ENCODE measurements around the gene NUAK2.

NUAK2 gene

GRCh38 chr1:205268846-205269680, 52.5 kb downstream of the NUAK2 start:
- Mint-ChIP-seq H3K9me3 (no peaks in the 10 kb centered on the region), H3K36me3 (ENCODE audit: low read depth) (peaks cover 12% of the 10 kb centered on the region), H3K4me1 (ENCODE audit: low read depth) (peaks cover 7% of the 10 kb centered on the region), H3K27ac (no peak overlapping the region), H3K4me3 (no peak overlapping the region), H3K27me3 (no peaks in the 10 kb centered on the region)

GRCh38 chr1:205267306-205267902, 54.1 kb downstream of the NUAK2 start:
- H3K4me1 Mint-ChIP-seq (ENCODE audit: low read depth): peaks cover 10% of the 10 kb centered on the region
- H3K27me3 Mint-ChIP-seq: peaks cover 3% of the 10 kb centered on the region
- H3K4me3 Mint-ChIP-seq: no peak overlapping the region
- no peak overlapping the region for H3K27ac Mint-ChIP-seq
- H3K36me3 Mint-ChIP-seq (ENCODE audit: low read depth): peaks cover 12% of the 10 kb centered on the region
- H3K9me3 Mint-ChIP-seq: no peaks in the 10 kb centered on the region

- H3K27me3 Mint-ChIP-seq: peaks cover 3% of the 10 kb centered on the region
- H3K36me3 Mint-ChIP-seq (ENCODE audit: low read depth): peaks cover 7% of the 10 kb centered on the region
- H3K4me1 Mint-ChIP-seq (ENCODE audit: low read depth): peaks cover 16% of the 10 kb centered on the region
- H3K4me3 Mint-ChIP-seq: no peak overlapping the region
- H3K27ac Mint-ChIP-seq: no peak overlapping the region
- H3K9me3 Mint-ChIP-seq: no peaks in the 10 kb centered on the region
These were observed 54.8 kb downstream of the NUAK2 start for GRCh38 chr1:205266611-205267305.

GRCh38 chr1:205263580-205264190, 57.9 kb downstream of the NUAK2 start:
- Mint-ChIP-seq H3K4me3 (no peak overlapping the region), H3K27ac (no peak overlapping the region), H3K27me3 (peaks cover 3% of the 10 kb centered on the region), H3K9me3 (no peaks in the 10 kb centered on the region), H3K4me1 (ENCODE audit: low read depth) (peaks cover 23% of the 10 kb centered on the region), H3K36me3 (ENCODE audit: low read depth) (no peaks in the 10 kb centered on the region)

- H3K9me3 Mint-ChIP-seq: no peaks in the 10 kb centered on the region
- no peaks in the 10 kb centered on the region for H3K36me3 Mint-ChIP-seq (ENCODE audit: low read depth)
- H3K27me3 Mint-ChIP-seq: peaks cover 3% of the 10 kb centered on the region
- peaks cover 23% of the 10 kb centered on the region for H3K4me1 Mint-ChIP-seq (ENCODE audit: low read depth)
- no peak overlapping the region for H3K27ac Mint-ChIP-seq
- no peak overlapping the region for H3K4me3 Mint-ChIP-seq
These were observed 58.8 kb downstream of the NUAK2 start for GRCh38 chr1:205262731-205263171.

- peaks cover 3% of the 10 kb centered on the region for H3K27me3 Mint-ChIP-seq
- H3K4me3 Mint-ChIP-seq: peak overlapping the region; percentile 21
- H3K27ac Mint-ChIP-seq: peak overlapping the region; percentile 74
- H3K36me3 Mint-ChIP-seq (ENCODE audit: low read depth): no peaks in the 10 kb centered on the region
- H3K9me3 Mint-ChIP-seq: no peaks in the 10 kb centered on the region
- peaks cover 23% of the 10 kb centered on the region for H3K4me1 Mint-ChIP-seq (ENCODE audit: low read depth)
These were observed 59.4 kb downstream of the NUAK2 start for GRCh38 chr1:205261946-205262691.

GRCh38 chr1:205260948-205261732, 60.4 kb downstream of the NUAK2 start:
- H3K4me1 Mint-ChIP-seq (ENCODE audit: low read depth): peaks cover 24% of the 10 kb centered on the region
- H3K27ac Mint-ChIP-seq: no peak overlapping the region
- peaks cover 3% of the 10 kb centered on the region for H3K27me3 Mint-ChIP-seq
- H3K4me3 Mint-ChIP-seq: no peak overlapping the region
- H3K36me3 Mint-ChIP-seq (ENCODE audit: low read depth): peaks cover 3% of the 10 kb centered on the region
- no peaks in the 10 kb centered on the region for H3K9me3 Mint-ChIP-seq

GRCh38 chr1:205259998-205260397, 61.5 kb downstream of the NUAK2 start:
- no peak overlapping the region for H3K27ac Mint-ChIP-seq
- H3K4me1 Mint-ChIP-seq (ENCODE audit: low read depth): peaks cover 27% of the 10 kb centered on the region
- peaks cover 3% of the 10 kb centered on the region for H3K27me3 Mint-ChIP-seq
- no peaks in the 10 kb centered on the region for H3K9me3 Mint-ChIP-seq
- H3K36me3 Mint-ChIP-seq (ENCODE audit: low read depth): peaks cover 5% of the 10 kb centered on the region
- no peak overlapping the region for H3K4me3 Mint-ChIP-seq

GRCh38 chr1:205259324-205259832, 62.2 kb downstream of the NUAK2 start:
- Mint-ChIP-seq H3K9me3 (no peaks in the 10 kb centered on the region), H3K4me3 (no peak overlapping the region), H3K4me1 (ENCODE audit: low read depth) (peaks cover 27% of the 10 kb centered on the region), H3K36me3 (ENCODE audit: low read depth) (peaks cover 5% of the 10 kb centered on the region), H3K27ac (no peak overlapping the region), H3K27me3 (peaks cover 3% of the 10 kb centered on the region)

GRCh38 chr1:205258719-205259118, 62.8 kb downstream of the NUAK2 start:
- no peaks in the 10 kb centered on the region for H3K9me3 Mint-ChIP-seq

GRCh38 chr1:205258261-205258691, 63.3 kb downstream of the NUAK2 start:
- H3K27me3 Mint-ChIP-seq: peaks cover 3% of the 10 kb centered on the region
- H3K9me3 Mint-ChIP-seq: no peaks in the 10 kb centered on the region
- H3K4me3 Mint-ChIP-seq: no peak overlapping the region
- H3K27ac Mint-ChIP-seq: no peak overlapping the region
- H3K4me1 Mint-ChIP-seq (ENCODE audit: low read depth): peaks cover 25% of the 10 kb centered on the region
- peaks cover 5% of the 10 kb centered on the region for H3K36me3 Mint-ChIP-seq (ENCODE audit: low read depth)

More at GRCh38 chr1:205258719-205259118, 62.8 kb downstream of the NUAK2 start:
- no peak overlapping the region for H3K4me3 Mint-ChIP-seq
- peaks cover 27% of the 10 kb centered on the region for H3K4me1 Mint-ChIP-seq (ENCODE audit: low read depth)
- peaks cover 5% of the 10 kb centered on the region for H3K36me3 Mint-ChIP-seq (ENCODE audit: low read depth)
- H3K27me3 Mint-ChIP-seq: peaks cover 3% of the 10 kb centered on the region
- no peak overlapping the region for H3K27ac Mint-ChIP-seq

GRCh38 chr1:205257735-205258134, 63.8 kb downstream of the NUAK2 start:
- Mint-ChIP-seq H3K4me1 (ENCODE audit: low read depth) (peaks cover 20% of the 10 kb centered on the region), H3K27me3 (no peaks in the 10 kb centered on the region), H3K9me3 (no peaks in the 10 kb centered on the region), H3K27ac (no peak overlapping the region), H3K36me3 (ENCODE audit: low read depth) (peaks cover 5% of the 10 kb centered on the region), H3K4me3 (no peak overlapping the region)

GRCh38 chr1:205256951-205257625, 64.5 kb downstream of the NUAK2 start:
- Mint-ChIP-seq H3K9me3 (no peaks in the 10 kb centered on the region), H3K36me3 (ENCODE audit: low read depth) (peaks cover 5% of the 10 kb centered on the region), H3K27me3 (no peaks in the 10 kb centered on the region), H3K4me1 (ENCODE audit: low read depth) (peaks cover 13% of the 10 kb centered on the region), H3K4me3 (no peak overlapping the region), H3K27ac (no peak overlapping the region)
